B cell (primary cell): ENCODE data around the gene CNTN4. TPM values are rescaled to one million over a fixed set of nuclear protein-coding genes. Genes with fewer than 3 reads are reported as not detected.

Source experiments
- ATAC-seq: fragments of 200-7000 bp; cut with Tn5 transposase; one replicate; pipeline ENCODE4 v1.10.0; 2021; ENCODE audit warnings: low read depth, mild to moderate bottlenecking, moderate number of reproducible peaks, moderate library complexity
- CTCF ChIA-PET: fragments of 350-600 bp; sonication (Branson Sonifier 250); formaldehyde crosslinking; loops from one replicate; lab custom pipeline; 2021; ENCODE audit warnings: antibody characterized with exemption, inconsistent platforms; lab: Charles Lee
- POLR2A ChIA-PET: fragments of 350-600 bp; sonication (Branson Sonifier 250); formaldehyde crosslinking; loops from one replicate; lab custom pipeline; 2021; ENCODE audit warnings: antibody characterized with exemption; lab: Charles Lee
- DNase-seq: peaks from one replicate; pipeline ENCODE4 v3.0.0; 2013
- H2AFZ ChIP-seq: 2 replicates; pipeline ENCODE4 v1.6.1; 2012; ENCODE audit warnings: mild to moderate bottlenecking, low read depth, low read length; ENCODE audit not compliant: insufficient read depth, poor library complexity, severe bottlenecking
- H3K27ac ChIP-seq, 2 donors: 1 replicate in 1 of 2; 2 replicates in 1 of 2; pipeline ENCODE4 v1.5.1; 2012 to 2013; ENCODE audit warnings: low read length in 2 of 2, mild to moderate bottlenecking in 2 of 2, moderate library complexity in 1 of 2
- H3K27me3 ChIP-seq, 4 experiments: fragments of 200-600 bp in 1 of 4; sonication (generic) in 1 of 4; replicated peaks in 1 of 4; 1 replicate in 2 of 4; 2 replicates in 2 of 4; pipeline versions ENCODE4 v1.6.1 to v1.7.0; 2013 to 2016; ENCODE audit warnings: low read length in 3 of 4, mild to moderate bottlenecking in 2 of 4, mixed read lengths in 1 of 4, moderate library complexity in 1 of 4; ENCODE audit not compliant: insufficient read depth in 4 of 4, control insufficient read depth in 3 of 4; ENCODE audit errors: control extremely low read depth in 1 of 4
- H3K36me3 ChIP-seq, 2 experiments: replicated peaks in 1 of 2; 1 replicate in 1 of 2; 2 replicates in 1 of 2; pipeline versions ENCODE4 v1.6.1 to v1.7.1; 2013; ENCODE audit warnings: low read length in 1 of 2; ENCODE audit not compliant: insufficient read depth in 2 of 2, control insufficient read depth in 1 of 2; ENCODE audit errors: control extremely low read depth in 1 of 2, extremely low read depth in 1 of 2
- H3K4me1 ChIP-seq, 2 donors: fragments of 200-600 bp in 1 of 2; sonication (generic) in 1 of 2; 1 replicate in 1 of 2; 2 replicates in 1 of 2; pipeline versions ENCODE4 v1.5.1 to v1.6.1; 2013 to 2017; ENCODE audit warnings: low read length in 2 of 2; ENCODE audit not compliant: control insufficient read depth in 2 of 2, insufficient read depth in 2 of 2
- H3K4me2 ChIP-seq: replicated peaks from 2 replicates; pipeline ENCODE3; 2012; ENCODE audit warnings: mild to moderate bottlenecking, low read depth, low read length; ENCODE audit not compliant: poor library complexity, severe bottlenecking
- H3K4me3 ChIP-seq, 5 experiments: fragments of 200-600 bp in 1 of 5; sonication (generic) in 1 of 5; 1 replicate in 3 of 5; 2 replicates in 2 of 5; pipeline versions ENCODE4 v1.5.1 to v1.7.0; 2011 to 2016; ENCODE audit warnings: low read length in 4 of 5, mild to moderate bottlenecking in 4 of 5, low read depth in 2 of 5, control low read depth in 1 of 5, moderate library complexity in 1 of 5; ENCODE audit not compliant: insufficient read depth in 1 of 5; ENCODE audit errors: control extremely low read depth in 1 of 5, extremely low read depth in 1 of 5
- H3K79me2 ChIP-seq: fragments of 200-600 bp; sonication (generic); one replicate; pipeline ENCODE4 v1.6.0; 2016; ENCODE audit warnings: low read length; ENCODE audit not compliant: control insufficient read depth, insufficient read depth
- H3K9ac ChIP-seq: fragments of 200-600 bp; sonication (generic); 2 replicates; pipeline ENCODE4 v1.6.1; 2017; ENCODE audit warnings: mild to moderate bottlenecking, low read length, moderate library complexity
- H3K9me3 ChIP-seq, 3 donors: one replicate each; pipeline versions ENCODE4 v1.6.1 to v1.7.1; 2013; ENCODE audit warnings: low read length in 2 of 3; ENCODE audit not compliant: control insufficient read depth in 2 of 3, insufficient read depth in 1 of 3; ENCODE audit errors: control extremely low read depth in 1 of 3
- H4K20me1 ChIP-seq: 2 replicates; pipeline ENCODE4 v1.6.0; 2012; ENCODE audit warnings: mild to moderate bottlenecking, low read length; ENCODE audit not compliant: insufficient read depth, control insufficient read depth, poor library complexity, severe bottlenecking
- H3K27ac Mint-ChIP-seq: one replicate; pipeline ENCODE4 v1.8.0; 2021; ENCODE audit warnings: mixed read lengths
- H3K27me3 Mint-ChIP-seq: one replicate; pipeline ENCODE4 v1.8.0; 2021; ENCODE audit warnings: mixed read lengths
- H3K4me1 Mint-ChIP-seq: one replicate; pipeline ENCODE4 v1.8.0; 2021; ENCODE audit warnings: mixed read lengths
- H3K4me3 Mint-ChIP-seq: one replicate; pipeline ENCODE4 v1.8.0; 2021; ENCODE audit warnings: mixed read lengths
- H3K9me3 Mint-ChIP-seq: one replicate; pipeline ENCODE4 v1.8.0; 2022; ENCODE audit warnings: mixed read lengths; ENCODE audit not compliant: insufficient read depth
- EZH2 ChIP-seq: IDR thresholded peaks from 2 replicates; pipeline ENCODE4 v1.6.1; 2012; ENCODE audit warnings: borderline replicate concordance, low read depth, mild to moderate bottlenecking, moderate library complexity, low read length; ENCODE audit not compliant: insufficient read depth, poor library complexity, severe bottlenecking
- WGBS: methylation state at CpG from one replicate; pipeline ENCODE4 v1.1.5; 2013; ENCODE audit warnings: missing lambda C conversion rate; ENCODE audit not compliant: insufficient coverage; 5-methylcytosine and 5-hydroxymethylcytosine counted together
- intact Hi-C: fragments of 100-400 bp; cut with micrococcal nuclease; formaldehyde crosslinking; loops from one replicate; pipeline ENCODE4 v1.10.0; 2022
- polyA plus RNA-seq: library from polyadenylated mRNA; depleted of rRNA; stranded (reverse); fragments of >200 nt; gene quantifications from 2 replicates; pipeline ENCODE4 v1.2.3, GENCODE V29; 2012
- total RNA-seq, 2 donors: library from RNA; stranded (reverse); fragments of 120-200 nt in 1 of 2; gene quantifications; 1 replicate in 1 of 2; 2 replicates in 1 of 2; pipeline versions ENCODE4 v1.2.3 to v1.2.4, GENCODE V29; 2013 to 2022
- TF ChIP-seq, protein P1 (sequence below): fragments of 200-600 bp; IDR thresholded peaks from one replicate; pipeline ENCODE4 v1.8.0; 2022; ENCODE audit warnings: antibody characterized with exemption, mild to moderate bottlenecking

The CNTN4 gene
- total and polyA plus RNA-seq, 2 donors (not counting 1 experiment from before 2014, with no cell fraction given): 0.05 TPM; not detected in 1

DNA sequence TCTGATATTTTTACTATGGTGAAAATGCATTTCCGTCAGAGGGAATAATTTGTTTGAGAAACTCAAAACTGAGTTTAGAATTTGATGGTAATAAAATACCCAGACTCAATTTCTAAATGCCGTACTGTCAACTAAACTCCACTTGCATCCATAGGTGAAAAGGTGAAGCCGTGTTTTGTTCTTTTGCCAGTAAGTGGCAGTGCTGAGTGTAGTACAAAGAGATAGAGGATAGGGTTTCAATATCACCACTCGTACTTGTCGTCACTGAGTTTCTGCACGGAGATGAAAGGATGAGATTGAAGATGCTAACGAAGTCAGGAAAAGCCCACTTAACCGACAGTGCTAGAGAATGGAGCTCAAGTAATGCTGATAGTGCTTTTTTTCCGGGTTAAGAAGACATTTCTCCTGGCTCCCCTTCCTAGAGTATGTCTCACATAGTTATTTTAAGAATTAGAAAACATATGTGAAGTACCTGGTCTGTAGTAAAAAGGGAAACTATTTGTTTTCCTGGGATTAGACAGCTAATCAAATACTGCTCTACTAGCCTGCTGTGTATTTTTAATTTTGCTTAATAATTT is 666.4 kb downstream of the CNTN4 start:
- ChIA-PET POLR2A (no interaction called here), CTCF (no interaction called here)
- DNase-seq: peak; percentile 7
- no CpG with 5 or more reads among the region's 9 CpGs for WGBS
- ATAC-seq: no peak
- Histone ChIP-seq H3K27ac (no peak overlapping the region), H3K27me3 (no peaks in the 10 kb centered on the region), H2AFZ (no peak overlapping the region), H3K9me3 (no peaks in the 10 kb centered on the region), H3K4me2 (no peak overlapping the region), H4K20me1 (no peaks in the 10 kb centered on the region), H3K4me3 (no peak overlapping the region), H3K36me3 (no peaks in the 10 kb centered on the region), H3K4me1 (no peaks in the 10 kb centered on the region), H3K9ac (no peak overlapping the region), H3K79me2 (no peaks in the 10 kb centered on the region)
- H3K4me1 Mint-ChIP-seq: no peaks in the 10 kb centered on the region
- H3K27ac Mint-ChIP-seq: no peak overlapping the region
- H3K4me3 Mint-ChIP-seq: no peak overlapping the region
- H3K27me3 Mint-ChIP-seq: no peaks in the 10 kb centered on the region
- no peak for TF ChIP-seq EZH2
- TF ChIP-seq, protein P1, sequence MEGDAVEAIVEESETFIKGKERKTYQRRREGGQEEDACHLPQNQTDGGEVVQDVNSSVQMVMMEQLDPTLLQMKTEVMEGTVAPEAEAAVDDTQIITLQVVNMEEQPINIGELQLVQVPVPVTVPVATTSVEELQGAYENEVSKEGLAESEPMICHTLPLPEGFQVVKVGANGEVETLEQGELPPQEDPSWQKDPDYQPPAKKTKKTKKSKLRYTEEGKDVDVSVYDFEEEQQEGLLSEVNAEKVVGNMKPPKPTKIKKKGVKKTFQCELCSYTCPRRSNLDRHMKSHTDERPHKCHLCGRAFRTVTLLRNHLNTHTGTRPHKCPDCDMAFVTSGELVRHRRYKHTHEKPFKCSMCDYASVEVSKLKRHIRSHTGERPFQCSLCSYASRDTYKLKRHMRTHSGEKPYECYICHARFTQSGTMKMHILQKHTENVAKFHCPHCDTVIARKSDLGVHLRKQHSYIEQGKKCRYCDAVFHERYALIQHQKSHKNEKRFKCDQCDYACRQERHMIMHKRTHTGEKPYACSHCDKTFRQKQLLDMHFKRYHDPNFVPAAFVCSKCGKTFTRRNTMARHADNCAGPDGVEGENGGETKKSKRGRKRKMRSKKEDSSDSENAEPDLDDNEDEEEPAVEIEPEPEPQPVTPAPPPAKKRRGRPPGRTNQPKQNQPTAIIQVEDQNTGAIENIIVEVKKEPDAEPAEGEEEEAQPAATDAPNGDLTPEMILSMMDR: no peak
- intact Hi-C loops: no loop called here
- peaks cover 4% of the 10 kb centered on the region for H3K9me3 Mint-ChIP-seq

DNA sequence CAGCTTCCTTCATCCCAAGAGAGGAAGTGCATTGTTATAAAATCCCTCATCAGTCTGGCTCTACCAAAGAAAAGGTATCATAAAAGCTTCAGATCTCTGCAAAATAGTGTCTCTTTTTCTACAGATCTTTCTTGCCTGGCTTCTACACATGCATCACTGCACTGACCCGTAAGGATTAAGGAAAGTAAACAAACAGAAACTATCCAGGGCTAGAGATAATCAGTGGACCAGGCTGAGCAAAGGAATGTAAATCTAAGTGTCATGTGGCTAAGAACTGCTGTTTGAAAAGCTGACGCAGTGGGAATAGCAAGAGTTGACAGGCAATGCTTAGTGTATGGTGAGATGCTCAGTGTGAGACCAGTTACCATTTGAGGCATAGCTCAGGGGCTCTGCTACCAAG is 671.8 kb downstream of the CNTN4 start:
- DNase-seq: no peak
- no peaks in the 10 kb centered on the region for H3K27me3 ChIP-seq
- Mint-ChIP-seq H3K4me1 (no peaks in the 10 kb centered on the region), H3K4me3 (no peak overlapping the region), H3K27ac (no peak overlapping the region), H3K9me3 (no peaks in the 10 kb centered on the region), H3K27me3 (no peaks in the 10 kb centered on the region)
- H3K4me3 ChIP-seq: no peak overlapping the region
- no peak overlapping the region for H3K27ac ChIP-seq
- H3K4me1 ChIP-seq: no peaks in the 10 kb centered on the region
- ATAC-seq: no peak
- no peak for TF ChIP-seq EZH2
- TF ChIP-seq, protein P1: no peak
- 100% methylated on average over 1 of the region's 2 CpGs for WGBS
- no peaks in the 10 kb centered on the region for H4K20me1 ChIP-seq
- H3K9me3 ChIP-seq: no peaks in the 10 kb centered on the region
- H3K9ac ChIP-seq: no peak overlapping the region
- ChIA-PET POLR2A (no interaction called here), CTCF (no interaction called here)
- H3K4me2 ChIP-seq: no peak overlapping the region
- H3K79me2 ChIP-seq: no peaks in the 10 kb centered on the region
- intact Hi-C loops: no loop called here
- H2AFZ ChIP-seq: no peak overlapping the region
- no peaks in the 10 kb centered on the region for H3K36me3 ChIP-seq
